ENCODE results near the gene EXOSC5.

- TF ChIP-seq CTCF (IDR thresholded peaks at IDR 0.05) = no peak
- no peak for TF ChIP-seq POLR2A (IDR thresholded peaks at IDR 0.05)
Observed at GRCh38 chr19:41398050-41398418, 875 bp upstream of the EXOSC5 start.
